ENCODE measurements around the gene MYOM1.

Gene MYOM1

GRCh38 chr18:3051718-3052410, 167.9 kb downstream of the MYOM1 start:
- TF ChIP-seq MAX (IDR thresholded peaks at IDR 0.05) (no peak), ZBTB7A (IDR thresholded peaks at IDR 0.05; ENCODE audit: low read depth) (no peak), EGR1 (IDR thresholded peaks at IDR 0.05) (no peak), RAD21 (IDR thresholded peaks at IDR 0.05; ENCODE audit: low read depth) (no peak), YY1 (IDR thresholded peaks at IDR 0.05; ENCODE audit: low read depth) (no peak), CEBPB (IDR thresholded peaks at IDR 0.05) (no peak)
- TF ChIP-seq, protein P1, sequence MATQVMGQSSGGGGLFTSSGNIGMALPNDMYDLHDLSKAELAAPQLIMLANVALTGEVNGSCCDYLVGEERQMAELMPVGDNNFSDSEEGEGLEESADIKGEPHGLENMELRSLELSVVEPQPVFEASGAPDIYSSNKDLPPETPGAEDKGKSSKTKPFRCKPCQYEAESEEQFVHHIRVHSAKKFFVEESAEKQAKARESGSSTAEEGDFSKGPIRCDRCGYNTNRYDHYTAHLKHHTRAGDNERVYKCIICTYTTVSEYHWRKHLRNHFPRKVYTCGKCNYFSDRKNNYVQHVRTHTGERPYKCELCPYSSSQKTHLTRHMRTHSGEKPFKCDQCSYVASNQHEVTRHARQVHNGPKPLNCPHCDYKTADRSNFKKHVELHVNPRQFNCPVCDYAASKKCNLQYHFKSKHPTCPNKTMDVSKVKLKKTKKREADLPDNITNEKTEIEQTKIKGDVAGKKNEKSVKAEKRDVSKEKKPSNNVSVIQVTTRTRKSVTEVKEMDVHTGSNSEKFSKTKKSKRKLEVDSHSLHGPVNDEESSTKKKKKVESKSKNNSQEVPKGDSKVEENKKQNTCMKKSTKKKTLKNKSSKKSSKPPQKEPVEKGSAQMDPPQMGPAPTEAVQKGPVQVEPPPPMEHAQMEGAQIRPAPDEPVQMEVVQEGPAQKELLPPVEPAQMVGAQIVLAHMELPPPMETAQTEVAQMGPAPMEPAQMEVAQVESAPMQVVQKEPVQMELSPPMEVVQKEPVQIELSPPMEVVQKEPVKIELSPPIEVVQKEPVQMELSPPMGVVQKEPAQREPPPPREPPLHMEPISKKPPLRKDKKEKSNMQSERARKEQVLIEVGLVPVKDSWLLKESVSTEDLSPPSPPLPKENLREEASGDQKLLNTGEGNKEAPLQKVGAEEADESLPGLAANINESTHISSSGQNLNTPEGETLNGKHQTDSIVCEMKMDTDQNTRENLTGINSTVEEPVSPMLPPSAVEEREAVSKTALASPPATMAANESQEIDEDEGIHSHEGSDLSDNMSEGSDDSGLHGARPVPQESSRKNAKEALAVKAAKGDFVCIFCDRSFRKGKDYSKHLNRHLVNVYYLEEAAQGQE (IDR thresholded peaks at IDR 0.05; ENCODE audit: low read depth) = no peak

- no peak for TF ChIP-seq NFIC (IDR thresholded peaks at IDR 0.05)
- TF ChIP-seq RAD21 (IDR thresholded peaks at IDR 0.05; ENCODE audit: low read depth) = no peak
- no peak for TF ChIP-seq TCF12 (IDR thresholded peaks at IDR 0.05; ENCODE audit: low read depth)
- TF ChIP-seq CREB1 (IDR thresholded peaks at IDR 0.05; ENCODE audit: low read depth) = no peak
- no peak for TF ChIP-seq YY1 (IDR thresholded peaks at IDR 0.05; ENCODE audit: low read depth)
- TF ChIP-seq, protein P2, sequence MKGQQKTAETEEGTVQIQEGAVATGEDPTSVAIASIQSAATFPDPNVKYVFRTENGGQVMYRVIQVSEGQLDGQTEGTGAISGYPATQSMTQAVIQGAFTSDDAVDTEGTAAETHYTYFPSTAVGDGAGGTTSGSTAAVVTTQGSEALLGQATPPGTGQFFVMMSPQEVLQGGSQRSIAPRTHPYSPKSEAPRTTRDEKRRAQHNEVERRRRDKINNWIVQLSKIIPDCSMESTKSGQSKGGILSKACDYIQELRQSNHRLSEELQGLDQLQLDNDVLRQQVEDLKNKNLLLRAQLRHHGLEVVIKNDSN (IDR thresholded peaks at IDR 0.05) = no peak
- TF ChIP-seq CEBPB (IDR thresholded peaks at IDR 0.05) = no peak
Measured at GRCh38 chr18:3048820-3049349, 170.9 kb downstream of the MYOM1 start.

DNA sequence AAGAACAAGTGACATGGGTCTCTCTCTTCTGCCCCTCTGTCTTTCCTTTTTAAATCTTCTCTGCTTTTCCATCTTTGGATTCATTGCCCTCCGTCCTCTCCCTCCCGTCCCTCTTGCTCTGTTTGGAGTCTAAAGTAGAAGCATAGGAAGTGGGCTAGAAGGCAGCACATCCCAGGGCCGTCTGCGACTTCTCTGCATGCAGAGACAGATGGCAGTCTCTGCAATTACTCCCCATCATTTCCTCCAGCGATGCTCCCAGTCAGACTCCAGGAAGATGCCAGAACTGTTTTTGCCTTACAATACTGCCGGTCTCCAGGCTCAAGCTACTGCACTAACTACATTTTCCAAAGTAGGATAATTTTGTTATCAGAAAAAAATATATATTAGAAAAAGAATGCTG, 171.6 kb downstream of the MYOM1 start:
- no peak for TF ChIP-seq RAD21 (IDR thresholded peaks at IDR 0.05; ENCODE audit: low read depth)
- no peak for TF ChIP-seq CREB1 (IDR thresholded peaks at IDR 0.05; ENCODE audit: low read depth)
- no peak for TF ChIP-seq CEBPB (IDR thresholded peaks at IDR 0.05)
- no peak for TF ChIP-seq TAF1 (IDR thresholded peaks at IDR 0.05; ENCODE audit: low read depth)
- TF ChIP-seq TEAD4 (IDR thresholded peaks at IDR 0.05) = no peak
- no peak for TF ChIP-seq YY1 (IDR thresholded peaks at IDR 0.05; ENCODE audit: low read depth)
- no peak for TF ChIP-seq NFIC (IDR thresholded peaks at IDR 0.05)
- no peak for TF ChIP-seq FOXM1 (IDR thresholded peaks at IDR 0.05; ENCODE audit: borderline replicate concordance, low read depth)
- TF ChIP-seq, protein P2 (IDR thresholded peaks at IDR 0.05) = no peak
- no peak for TF ChIP-seq ZBTB7A (IDR thresholded peaks at IDR 0.05; ENCODE audit: low read depth)
- TF ChIP-seq EP300 (IDR thresholded peaks at IDR 0.05; ENCODE audit: borderline replicate concordance) = no peak
- TF ChIP-seq, protein P1 (IDR thresholded peaks at IDR 0.05; ENCODE audit: low read depth) = no peak

GRCh38 chr18:3046216-3046808, 173.5 kb downstream of the MYOM1 start:
- TF ChIP-seq TEAD4 (IDR thresholded peaks at IDR 0.05) = no peak
- TF ChIP-seq FOXM1 (IDR thresholded peaks at IDR 0.05; ENCODE audit: borderline replicate concordance, low read depth) = no peak
- TF ChIP-seq, protein P1 (IDR thresholded peaks at IDR 0.05; ENCODE audit: low read depth) = no peak
- no peak for TF ChIP-seq EGR1 (IDR thresholded peaks at IDR 0.05)
- no peak for TF ChIP-seq MAX (IDR thresholded peaks at IDR 0.05)
- no peak for TF ChIP-seq TCF12 (IDR thresholded peaks at IDR 0.05; ENCODE audit: low read depth)
- TF ChIP-seq YY1 (IDR thresholded peaks at IDR 0.05; ENCODE audit: low read depth) = no peak
- no peak for TF ChIP-seq EP300 (IDR thresholded peaks at IDR 0.05; ENCODE audit: borderline replicate concordance)
- no peak for TF ChIP-seq TAF1 (IDR thresholded peaks at IDR 0.05; ENCODE audit: low read depth)
- TF ChIP-seq, protein P2 (IDR thresholded peaks at IDR 0.05) = no peak
- TF ChIP-seq ZBTB7A (IDR thresholded peaks at IDR 0.05; ENCODE audit: low read depth) = no peak

Measured in Ishikawa (cell line).